ENCODE measurements around the gene FLVCR2.

DNA sequence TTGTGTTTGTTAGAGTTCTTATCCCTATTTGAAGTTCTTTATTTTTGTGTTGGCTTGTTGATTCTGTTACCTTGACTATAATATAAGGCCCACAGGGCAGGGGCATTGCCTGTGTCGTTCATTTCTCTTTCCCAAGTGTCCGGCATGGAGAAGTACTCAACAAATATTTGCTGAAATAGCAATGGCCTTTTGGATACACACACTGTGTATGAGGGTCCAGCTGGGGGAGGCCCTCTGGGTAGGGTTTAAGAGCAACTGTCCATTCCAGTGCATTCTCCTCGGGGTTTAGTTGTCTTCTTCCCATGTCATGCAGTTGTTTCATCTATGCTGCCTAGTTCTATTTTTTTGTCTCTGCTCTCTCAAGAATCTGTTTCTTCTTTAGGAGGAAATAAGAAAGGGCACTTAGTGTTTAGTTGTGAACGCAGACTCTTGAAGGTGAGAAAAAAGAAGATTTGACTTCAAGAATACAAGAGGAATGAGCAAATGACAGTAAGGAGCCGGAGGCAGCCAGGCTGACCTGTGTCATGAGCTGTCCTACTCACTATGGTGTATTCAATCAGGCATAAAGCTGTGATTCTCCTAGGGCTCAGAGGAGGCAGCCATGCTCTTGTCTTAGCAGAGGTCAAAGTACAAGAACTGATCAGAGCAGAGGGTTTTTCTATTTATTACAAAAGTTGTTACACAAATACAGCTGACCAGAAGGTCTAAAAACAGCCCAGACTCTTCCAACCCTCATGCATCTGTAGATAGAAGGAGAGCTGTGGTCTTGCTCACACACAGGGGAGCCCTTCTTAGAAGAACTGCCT, 72.0 kb downstream of the FLVCR2 start:
- TF ChIP-seq, protein P1, sequence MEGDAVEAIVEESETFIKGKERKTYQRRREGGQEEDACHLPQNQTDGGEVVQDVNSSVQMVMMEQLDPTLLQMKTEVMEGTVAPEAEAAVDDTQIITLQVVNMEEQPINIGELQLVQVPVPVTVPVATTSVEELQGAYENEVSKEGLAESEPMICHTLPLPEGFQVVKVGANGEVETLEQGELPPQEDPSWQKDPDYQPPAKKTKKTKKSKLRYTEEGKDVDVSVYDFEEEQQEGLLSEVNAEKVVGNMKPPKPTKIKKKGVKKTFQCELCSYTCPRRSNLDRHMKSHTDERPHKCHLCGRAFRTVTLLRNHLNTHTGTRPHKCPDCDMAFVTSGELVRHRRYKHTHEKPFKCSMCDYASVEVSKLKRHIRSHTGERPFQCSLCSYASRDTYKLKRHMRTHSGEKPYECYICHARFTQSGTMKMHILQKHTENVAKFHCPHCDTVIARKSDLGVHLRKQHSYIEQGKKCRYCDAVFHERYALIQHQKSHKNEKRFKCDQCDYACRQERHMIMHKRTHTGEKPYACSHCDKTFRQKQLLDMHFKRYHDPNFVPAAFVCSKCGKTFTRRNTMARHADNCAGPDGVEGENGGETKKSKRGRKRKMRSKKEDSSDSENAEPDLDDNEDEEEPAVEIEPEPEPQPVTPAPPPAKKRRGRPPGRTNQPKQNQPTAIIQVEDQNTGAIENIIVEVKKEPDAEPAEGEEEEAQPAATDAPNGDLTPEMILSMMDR (IDR thresholded peaks at IDR 0.05; ENCODE audit: poor library complexity, severe bottlenecking), result no peak
- no peak for TF ChIP-seq POLR2AphosphoS5 (IDR thresholded peaks at IDR 0.05)
- TF ChIP-seq SMC3 (conservative IDR thresholded peaks at IDR 0.05; ENCODE audit: poor library complexity), result no peak
- no peak for TF ChIP-seq EZH2 (IDR thresholded peaks at IDR 0.05; ENCODE audit: borderline replicate concordance, insufficient read depth, low read length, poor library complexity, severe bottlenecking)
- TF ChIP-seq RAD21 (conservative IDR thresholded peaks at IDR 0.05), result no peak
- no peak for TF ChIP-seq EP300 (conservative IDR thresholded peaks at IDR 0.05; ENCODE audit: poor library complexity, severe bottlenecking)
- TF ChIP-seq, protein P2, sequence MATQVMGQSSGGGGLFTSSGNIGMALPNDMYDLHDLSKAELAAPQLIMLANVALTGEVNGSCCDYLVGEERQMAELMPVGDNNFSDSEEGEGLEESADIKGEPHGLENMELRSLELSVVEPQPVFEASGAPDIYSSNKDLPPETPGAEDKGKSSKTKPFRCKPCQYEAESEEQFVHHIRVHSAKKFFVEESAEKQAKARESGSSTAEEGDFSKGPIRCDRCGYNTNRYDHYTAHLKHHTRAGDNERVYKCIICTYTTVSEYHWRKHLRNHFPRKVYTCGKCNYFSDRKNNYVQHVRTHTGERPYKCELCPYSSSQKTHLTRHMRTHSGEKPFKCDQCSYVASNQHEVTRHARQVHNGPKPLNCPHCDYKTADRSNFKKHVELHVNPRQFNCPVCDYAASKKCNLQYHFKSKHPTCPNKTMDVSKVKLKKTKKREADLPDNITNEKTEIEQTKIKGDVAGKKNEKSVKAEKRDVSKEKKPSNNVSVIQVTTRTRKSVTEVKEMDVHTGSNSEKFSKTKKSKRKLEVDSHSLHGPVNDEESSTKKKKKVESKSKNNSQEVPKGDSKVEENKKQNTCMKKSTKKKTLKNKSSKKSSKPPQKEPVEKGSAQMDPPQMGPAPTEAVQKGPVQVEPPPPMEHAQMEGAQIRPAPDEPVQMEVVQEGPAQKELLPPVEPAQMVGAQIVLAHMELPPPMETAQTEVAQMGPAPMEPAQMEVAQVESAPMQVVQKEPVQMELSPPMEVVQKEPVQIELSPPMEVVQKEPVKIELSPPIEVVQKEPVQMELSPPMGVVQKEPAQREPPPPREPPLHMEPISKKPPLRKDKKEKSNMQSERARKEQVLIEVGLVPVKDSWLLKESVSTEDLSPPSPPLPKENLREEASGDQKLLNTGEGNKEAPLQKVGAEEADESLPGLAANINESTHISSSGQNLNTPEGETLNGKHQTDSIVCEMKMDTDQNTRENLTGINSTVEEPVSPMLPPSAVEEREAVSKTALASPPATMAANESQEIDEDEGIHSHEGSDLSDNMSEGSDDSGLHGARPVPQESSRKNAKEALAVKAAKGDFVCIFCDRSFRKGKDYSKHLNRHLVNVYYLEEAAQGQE (IDR thresholded peaks at IDR 0.05; ENCODE audit: borderline replicate concordance), result no peak

All from neural cell (in vitro differentiated cells).